Urinary bladder (tissue), 4 donors: ENCODE data around the gene ZDHHC6. TPM values are rescaled to one million over a fixed set of nuclear protein-coding genes. Genes with fewer than 3 reads are reported as not detected.
A peak's percentile ranks its signal among the peaks of the same experiment; 100 is the strongest.
"Not testable (repeated sequence)": the region's sequence is repeated elsewhere in the genome, so short reads cannot be mapped to it uniquely, and the experiment has no call there.

Experiments used
- DNase-seq: peaks from one replicate; pipeline ENCODE4 v3.0.0-alpha.2; 2015; ENCODE audit errors: extremely low spot score
- H3K27ac ChIP-seq: one replicate; pipeline ENCODE4 v1.5.1; 2013; ENCODE audit warnings: low read depth, mild to moderate bottlenecking, moderate library complexity
- H3K36me3 ChIP-seq: one replicate; pipeline ENCODE4 v1.6.1; 2013; ENCODE audit warnings: mild to moderate bottlenecking, moderate library complexity; ENCODE audit not compliant: insufficient read depth
- H3K4me1 ChIP-seq: one replicate; pipeline ENCODE4 v1.6.1; 2013; ENCODE audit warnings: mild to moderate bottlenecking, moderate library complexity; ENCODE audit not compliant: insufficient read depth
- H3K4me3 ChIP-seq: one replicate; pipeline ENCODE4 v1.5.1; 2013; ENCODE audit warnings: low read depth, low read length
- WGBS: extraction: QIAGEN DNeasy Blood & Tissue Kit; methylation state at CpG from one replicate; pipeline ENCODE4 v1.1.7; 2013; 5-methylcytosine and 5-hydroxymethylcytosine counted together
- polyA plus RNA-seq: library from polyadenylated mRNA; stranded (reverse); fragments of 200-250 nt; gene quantifications from one replicate; pipeline ENCODE4 v1.2.3, GENCODE V29; 2013
- total RNA-seq: library from RNA; depleted of rRNA; stranded (reverse); fragments of >200 nt; gene quantifications from one replicate; pipeline ENCODE4 v1.2.3, GENCODE V29; 2014
- donor health status: healthy with polysubstance abuse.
- donor health status: healthy.

The ZDHHC6 gene, protein sequence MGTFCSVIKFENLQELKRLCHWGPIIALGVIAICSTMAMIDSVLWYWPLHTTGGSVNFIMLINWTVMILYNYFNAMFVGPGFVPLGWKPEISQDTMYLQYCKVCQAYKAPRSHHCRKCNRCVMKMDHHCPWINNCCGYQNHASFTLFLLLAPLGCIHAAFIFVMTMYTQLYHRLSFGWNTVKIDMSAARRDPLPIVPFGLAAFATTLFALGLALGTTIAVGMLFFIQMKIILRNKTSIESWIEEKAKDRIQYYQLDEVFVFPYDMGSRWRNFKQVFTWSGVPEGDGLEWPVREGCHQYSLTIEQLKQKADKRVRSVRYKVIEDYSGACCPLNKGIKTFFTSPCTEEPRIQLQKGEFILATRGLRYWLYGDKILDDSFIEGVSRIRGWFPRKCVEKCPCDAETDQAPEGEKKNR
- total RNA-seq = 28.4 TPM
- 26.1 TPM for polyA plus RNA-seq

DNA sequence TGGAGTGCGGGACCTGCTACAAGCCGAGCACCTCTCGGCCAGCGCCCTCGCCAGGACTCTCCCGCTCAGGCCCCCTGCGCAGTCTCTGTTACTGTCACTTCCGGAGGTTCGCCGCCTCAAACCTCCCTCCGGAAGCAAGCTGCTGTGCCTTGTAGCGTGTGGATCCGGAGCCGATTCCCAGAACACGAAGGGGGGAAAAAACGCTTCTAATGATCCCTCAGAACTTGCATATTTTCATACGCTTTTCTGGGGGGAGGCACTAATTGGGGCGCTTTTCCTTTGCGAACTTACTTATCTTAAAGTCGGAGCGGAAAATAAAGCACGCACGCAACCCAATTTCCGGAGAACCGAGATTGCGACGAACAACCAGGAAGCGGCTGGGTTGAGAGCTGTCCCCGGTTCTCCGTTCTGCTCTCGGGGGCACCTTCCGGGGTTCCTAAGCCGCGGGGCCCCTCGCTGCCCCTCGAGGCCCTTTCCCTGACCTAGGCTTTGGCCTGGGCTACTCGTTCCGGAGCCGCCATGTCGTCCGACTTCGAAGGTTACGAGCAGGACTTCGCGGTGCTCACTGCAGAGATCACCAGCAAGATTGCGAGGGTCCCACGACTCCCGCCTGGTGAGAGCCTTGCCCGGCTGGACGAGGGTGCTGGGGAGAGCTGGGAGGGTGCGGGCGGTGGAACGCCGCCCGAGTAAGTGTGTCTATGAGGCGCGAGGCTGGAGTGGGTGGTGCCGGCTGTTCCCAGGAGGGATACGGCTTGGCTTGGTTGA is at the start of gene ZDHHC6, which contains the start of gene VTI1A:
TSS of gene ZDHHC6 (minus strand) at position 60 of the 765 bp plus-strand sequence. CDS start 1,478 bp downstream, outside the sequence.
TSS of gene VTI1A (plus strand) at position 361 of the 765 bp plus-strand sequence. CDS start at position 520, 159 bp downstream.
- Histone ChIP-seq H3K4me3 (peak within 1 kb of the TSS; percentile 87), H3K4me1 (no peaks in the 10 kb centered on the region), H3K27ac (peak within 1 kb of the TSS; percentile 77), H3K36me3 (peaks cover 3% of the 10 kb centered on the region)
- WGBS = under 1% methylated on average over 59 of the region's 59 CpGs
- peak; percentile 68 for DNase-seq

DNA sequence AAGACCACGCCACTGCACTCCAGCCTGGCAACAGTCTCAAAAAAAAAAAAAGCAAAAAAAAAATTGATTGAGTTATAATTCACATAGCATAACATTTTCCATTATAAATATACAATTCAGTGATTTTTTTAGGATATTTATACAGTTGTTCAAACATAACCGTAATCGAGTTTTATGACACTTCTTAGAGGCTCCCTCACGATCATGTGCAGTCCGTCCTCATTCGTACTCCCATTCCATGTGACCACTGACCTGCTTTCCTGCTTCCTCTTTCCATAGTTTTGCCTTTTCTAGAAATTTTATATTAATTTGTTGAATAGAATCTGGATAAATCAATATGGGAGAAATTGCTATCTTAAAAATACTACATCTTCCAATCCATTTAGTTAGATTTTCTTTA is 46.0 kb upstream of the ZDHHC6 start:
- Histone ChIP-seq H3K4me1 (peaks cover 2% of the 10 kb centered on the region), H3K4me3 (no peak overlapping the region), H3K36me3 (no peaks in the 10 kb centered on the region), H3K27ac (no peak overlapping the region)
- WGBS = 98% methylated on average over 6 of the region's 6 CpGs
- DNase-seq = no peak

DNA sequence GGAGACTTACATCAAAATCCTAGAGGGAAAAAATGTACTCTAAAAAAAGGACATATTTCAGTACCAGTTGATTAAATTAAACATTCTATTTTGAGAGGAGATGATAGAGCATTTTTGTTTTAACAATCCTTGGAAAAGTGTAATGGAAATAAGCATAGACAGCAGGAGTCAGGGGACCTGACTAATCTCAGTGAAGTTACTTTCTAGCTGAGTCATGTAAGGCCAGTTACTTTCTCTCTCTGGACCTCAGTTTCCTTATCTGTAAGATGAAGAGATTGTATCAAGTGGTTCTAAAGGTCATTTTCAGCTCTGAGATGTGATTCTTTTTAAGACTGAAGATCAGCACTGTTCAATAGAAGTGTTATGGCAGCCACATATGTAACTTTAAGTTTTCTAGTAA is 44.4 kb upstream of the ZDHHC6 start:
- no peak for DNase-seq
- H3K4me1 ChIP-seq = peaks cover 2% of the 10 kb centered on the region
- no peak overlapping the region for H3K4me3 ChIP-seq
- no peaks in the 10 kb centered on the region for H3K36me3 ChIP-seq
- no peak overlapping the region for H3K27ac ChIP-seq

DNA sequence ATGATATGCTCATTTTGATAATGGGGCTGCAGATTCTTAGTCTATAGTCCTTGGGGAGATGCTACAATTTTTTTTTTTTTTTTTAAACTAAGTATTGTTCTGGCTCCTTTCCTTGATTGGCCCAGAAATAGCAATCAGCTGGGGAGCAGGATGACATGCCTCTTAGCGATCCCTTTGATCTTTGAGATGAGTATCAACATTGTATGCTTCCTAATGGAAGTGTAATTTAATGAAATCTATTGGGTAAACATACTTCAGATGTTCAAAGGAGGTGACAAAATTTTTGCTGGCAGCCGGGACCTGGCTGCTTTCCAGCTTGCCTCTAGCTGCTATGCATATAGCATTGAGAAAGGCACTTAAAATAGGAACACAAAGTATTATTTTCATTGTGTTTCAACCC is 43.8 kb upstream of the ZDHHC6 start:
- Histone ChIP-seq H3K36me3 (no peaks in the 10 kb centered on the region), H3K27ac (no peak overlapping the region), H3K4me1 (peaks cover 2% of the 10 kb centered on the region), H3K4me3 (no peak overlapping the region)
- WGBS = 41% methylated on average over 2 of the region's 2 CpGs
- no peak for DNase-seq

DNA sequence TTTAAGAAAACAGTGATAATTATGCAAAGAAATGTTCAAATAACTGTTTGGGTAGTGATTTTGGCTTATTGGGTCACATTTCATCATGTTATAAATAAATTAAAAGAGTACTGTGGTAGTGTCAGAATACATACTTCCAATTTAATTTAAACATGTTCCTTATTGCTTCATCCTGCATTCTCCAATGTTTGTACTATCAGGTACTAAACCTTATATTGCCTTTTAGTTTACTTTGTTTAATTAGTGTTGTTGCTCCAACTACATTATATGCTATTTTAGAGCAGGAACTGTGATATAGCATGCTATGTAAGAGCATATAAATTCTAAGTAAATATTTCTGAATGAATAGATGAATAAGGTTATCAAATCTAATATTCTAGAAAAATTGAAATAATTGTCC is 41.2 kb upstream of the ZDHHC6 start:
- Histone ChIP-seq H3K36me3 (no peaks in the 10 kb centered on the region), H3K27ac (no peak overlapping the region), H3K4me3 (no peak overlapping the region), H3K4me1 (peaks cover 2% of the 10 kb centered on the region)
- DNase-seq = no peak

DNA sequence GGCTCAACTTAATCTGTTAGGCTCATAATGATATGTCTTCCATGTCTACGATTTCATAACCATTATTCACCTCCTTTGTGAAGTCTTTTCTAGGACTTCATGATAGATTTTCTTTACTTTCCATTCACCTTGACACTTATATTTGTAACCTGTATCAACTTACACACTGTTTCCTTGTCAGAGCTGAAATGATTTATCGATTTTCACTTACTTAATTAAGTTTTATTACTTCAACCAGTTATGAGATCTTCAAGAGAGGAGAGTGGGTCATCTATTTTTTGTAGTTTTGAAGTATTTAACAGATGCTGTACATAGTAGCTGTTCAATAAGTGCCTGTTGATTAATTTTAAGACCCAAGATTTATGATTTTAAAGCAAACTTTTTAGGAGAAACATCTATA is 37.7 kb upstream of the ZDHHC6 start:
- no peaks in the 10 kb centered on the region for H3K4me1 ChIP-seq
- H3K36me3 ChIP-seq = no peaks in the 10 kb centered on the region
- whole genome bisulfite sequencing = 93% methylated on average over 2 of the region's 2 CpGs
- H3K4me3 ChIP-seq = no peak overlapping the region
- no peak overlapping the region for H3K27ac ChIP-seq
- DNase-seq = no peak

DNA sequence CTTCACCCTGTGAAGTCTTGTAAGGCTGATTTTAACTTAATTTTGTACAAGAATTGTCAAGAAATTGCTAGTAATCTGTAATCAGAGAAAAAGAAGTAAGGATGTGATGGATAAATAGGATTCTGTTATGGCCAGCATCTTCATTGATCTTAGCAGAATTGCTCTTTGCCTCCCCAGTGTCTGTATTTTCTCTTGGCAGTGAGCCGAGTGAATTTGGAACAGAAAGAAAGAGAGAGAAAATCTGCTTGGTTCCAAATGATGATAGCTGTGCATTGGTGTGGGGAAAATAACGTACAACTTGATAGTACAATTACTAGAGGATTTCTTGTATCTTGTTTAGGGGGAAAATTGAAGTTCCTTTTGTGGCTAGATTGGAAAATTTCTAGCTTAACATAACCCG is 34.9 kb upstream of the ZDHHC6 start:
- no peak overlapping the region for H3K27ac ChIP-seq
- no peak for DNase-seq
- no peak overlapping the region for H3K4me3 ChIP-seq
- H3K36me3 ChIP-seq = no peaks in the 10 kb centered on the region
- H3K4me1 ChIP-seq = no peaks in the 10 kb centered on the region
- WGBS = 78% methylated on average over 3 of the region's 3 CpGs

DNA sequence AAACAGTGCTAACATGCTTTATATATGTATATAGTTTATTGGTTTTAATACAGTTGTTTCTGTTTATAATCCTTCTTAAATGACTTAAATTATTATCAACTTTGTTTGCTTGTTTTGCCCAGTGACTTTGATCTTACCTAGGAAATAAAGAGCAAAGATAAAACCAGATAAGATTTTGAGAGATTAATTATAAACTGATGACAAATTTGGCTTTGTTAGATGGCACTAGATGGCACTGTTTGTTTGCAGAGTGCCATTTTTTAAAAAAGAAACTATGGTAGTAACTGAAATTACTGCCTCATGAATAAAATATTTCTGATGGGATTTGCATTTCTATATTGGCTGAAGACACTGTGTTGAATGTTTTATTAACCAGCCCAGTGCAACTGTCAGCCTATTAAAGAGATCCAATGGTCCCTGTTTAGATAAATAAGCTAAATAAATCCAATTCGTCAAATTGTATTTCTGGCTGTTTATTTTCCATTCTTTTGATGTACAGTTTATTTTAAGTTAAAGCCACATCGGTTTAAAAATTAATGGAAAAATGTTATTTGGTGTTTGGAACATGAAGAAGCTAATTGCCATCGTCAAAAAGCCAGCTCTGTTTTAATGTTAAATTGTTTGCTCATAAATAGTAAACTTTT is 29.0 kb upstream of the ZDHHC6 start:
- Histone ChIP-seq H3K4me3 (no peak overlapping the region), H3K27ac (no peak overlapping the region), H3K4me1 (no peaks in the 10 kb centered on the region), H3K36me3 (no peaks in the 10 kb centered on the region)
- 54% methylated on average over 3 of the region's 3 CpGs for WGBS
- DNase-seq = no peak

DNA sequence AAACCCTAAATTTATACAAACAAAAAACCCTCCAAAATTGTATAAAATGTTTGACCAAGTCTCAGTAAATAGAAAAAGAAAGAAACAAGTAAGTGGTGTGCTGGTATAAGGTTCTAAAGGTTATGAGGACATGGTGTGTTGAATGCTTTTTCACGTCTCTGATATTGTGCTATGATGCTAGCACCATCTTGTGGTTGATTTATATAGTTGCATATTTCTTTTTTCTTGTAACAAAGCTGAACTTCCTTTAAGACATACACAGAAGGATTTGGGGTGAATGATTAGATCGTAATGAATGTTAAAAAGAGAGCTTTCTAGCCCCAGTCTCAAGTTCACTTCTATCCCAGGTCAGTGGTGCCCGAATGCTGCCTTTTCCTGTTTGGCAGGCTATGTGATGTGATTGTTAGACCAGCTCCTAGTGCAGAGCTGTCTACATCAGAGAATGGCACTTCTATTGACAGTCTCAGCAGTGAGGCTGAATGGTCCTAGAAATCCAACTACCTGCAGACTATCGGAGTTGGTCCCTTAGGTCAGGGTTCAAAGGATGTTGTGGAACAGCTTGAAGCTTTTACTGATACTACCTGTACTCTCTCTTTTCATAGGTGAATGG is 25.3 kb upstream of the ZDHHC6 start:
- WGBS = 24% methylated on average over 4 of the region's 4 CpGs
- H3K36me3 ChIP-seq = no peaks in the 10 kb centered on the region
- no peak overlapping the region for H3K27ac ChIP-seq
- H3K4me3 ChIP-seq = no peak overlapping the region
- H3K4me1 ChIP-seq = no peaks in the 10 kb centered on the region
- DNase-seq = no peak

DNA sequence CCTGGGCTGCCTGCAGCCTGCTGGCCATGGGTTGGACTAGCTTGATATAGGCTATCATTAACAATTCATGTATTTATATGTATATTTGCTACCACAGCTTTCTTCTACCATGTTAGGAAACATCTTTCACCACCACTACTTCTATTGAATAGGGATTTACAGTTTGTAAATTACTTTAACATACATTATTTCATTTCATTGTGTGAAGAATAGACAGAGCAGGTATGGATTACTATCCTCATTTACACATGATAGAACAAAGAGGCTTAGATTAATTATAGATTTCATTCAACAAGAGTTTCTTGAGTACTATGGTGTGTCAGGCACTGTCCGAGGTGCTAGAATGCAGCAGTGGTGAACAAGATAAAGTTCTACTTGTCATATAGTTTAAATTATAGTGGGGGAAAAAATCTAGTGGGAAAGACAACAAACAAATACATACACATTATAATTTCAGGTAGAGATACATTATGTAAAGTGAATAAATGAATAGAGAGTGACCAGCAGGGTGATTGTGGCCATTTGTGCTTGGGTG is 20.9 kb upstream of the ZDHHC6 start:
- DNase-seq = no peak
- Histone ChIP-seq H3K27ac (no peak overlapping the region), H3K36me3 (no peaks in the 10 kb centered on the region), H3K4me3 (no peak overlapping the region), H3K4me1 (no peaks in the 10 kb centered on the region)
- 93% methylated on average over 1 of the region's 1 CpG for WGBS

DNA sequence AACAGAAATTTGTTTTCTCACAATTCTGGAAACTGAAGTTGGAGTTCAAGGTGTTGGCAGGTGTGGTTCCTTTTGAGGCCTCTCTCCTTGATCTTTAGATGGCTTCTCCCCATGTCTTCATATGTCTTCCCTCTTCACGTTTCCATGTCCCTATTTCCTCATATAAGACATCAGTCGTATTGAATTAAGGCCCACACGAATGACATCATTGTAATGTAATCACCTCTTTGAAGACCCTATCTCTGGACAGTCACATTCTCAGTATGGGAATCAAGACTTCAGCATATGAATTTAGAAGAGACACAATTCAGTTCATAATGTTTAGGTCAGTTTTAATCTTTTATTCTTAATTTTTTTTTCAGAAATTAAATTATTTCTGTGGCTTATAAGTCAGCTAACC is 20.1 kb upstream of the ZDHHC6 start:
- H3K4me1 ChIP-seq = no peaks in the 10 kb centered on the region
- no peak overlapping the region for H3K27ac ChIP-seq
- H3K36me3 ChIP-seq = no peaks in the 10 kb centered on the region
- 91% methylated on average over 3 of the region's 3 CpGs for WGBS
- H3K4me3 ChIP-seq = no peak overlapping the region
- no peak for DNase-seq

DNA sequence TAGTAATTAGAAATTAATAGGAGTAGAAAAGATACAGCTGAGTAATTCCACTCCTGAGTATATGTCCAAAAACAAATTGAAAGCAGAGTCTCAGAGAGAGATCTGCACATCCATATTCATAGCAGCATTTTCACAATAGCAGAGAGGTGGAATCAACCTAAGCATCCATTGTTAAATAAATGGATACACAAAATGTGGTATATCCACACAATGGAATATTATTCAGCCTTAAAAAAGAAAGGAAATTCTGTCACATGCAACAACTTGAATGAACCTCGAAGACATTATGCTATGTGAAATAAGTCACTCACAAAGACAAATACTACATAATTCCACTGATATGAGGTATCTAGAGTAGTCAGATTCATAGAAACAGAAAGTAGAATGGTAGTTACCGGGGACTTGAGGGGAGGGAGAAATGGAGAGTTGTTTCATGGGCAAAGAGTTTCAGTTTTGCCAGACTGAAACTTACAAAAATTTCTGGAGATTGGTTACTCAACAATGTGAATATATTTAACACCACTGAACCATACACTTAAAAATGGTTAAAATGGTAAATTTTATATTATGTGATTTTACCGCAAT is 18.7 kb upstream of the ZDHHC6 start:
- no peak overlapping the region for H3K4me3 ChIP-seq
- DNase-seq = no peak
- H3K4me1 ChIP-seq = no peaks in the 10 kb centered on the region
- H3K27ac ChIP-seq = no peak overlapping the region
- H3K36me3 ChIP-seq = no peaks in the 10 kb centered on the region
- WGBS = 97% methylated on average over 3 of the region's 3 CpGs

DNA sequence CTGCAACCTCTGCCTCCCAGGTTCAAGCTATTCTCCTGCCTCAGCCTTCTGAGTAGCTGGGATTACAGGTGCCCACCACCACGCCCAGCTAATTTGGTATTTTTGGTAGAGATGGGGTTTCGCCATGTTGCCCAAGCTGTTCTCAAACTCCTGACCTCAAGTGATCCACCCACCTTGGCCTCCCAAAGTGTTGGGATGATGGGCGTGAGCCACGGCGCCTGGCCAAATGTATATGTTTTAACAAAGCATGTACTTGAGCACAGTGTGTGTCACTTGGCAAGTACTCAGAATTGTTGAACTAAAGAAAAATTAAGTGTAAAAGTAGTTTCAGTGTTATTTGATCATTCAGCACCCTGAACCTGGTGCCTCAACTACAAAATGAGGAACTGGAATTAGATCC is 17.4 kb upstream of the ZDHHC6 start:
- DNase-seq = not testable (repeated sequence)
- WGBS = 96% methylated on average over 5 of the region's 5 CpGs

More for the DNA sequence above, 17.4 kb upstream of the ZDHHC6 start:
- H3K4me3 ChIP-seq, H3K27ac ChIP-seq, H3K4me1 ChIP-seq, H3K36me3 ChIP-seq: not testable (repeated sequence)
